ENCODE measurements around the gene SRF.
A peak's percentile ranks its signal among the peaks of the same experiment; 100 is the strongest.

The SRF gene

DNA sequence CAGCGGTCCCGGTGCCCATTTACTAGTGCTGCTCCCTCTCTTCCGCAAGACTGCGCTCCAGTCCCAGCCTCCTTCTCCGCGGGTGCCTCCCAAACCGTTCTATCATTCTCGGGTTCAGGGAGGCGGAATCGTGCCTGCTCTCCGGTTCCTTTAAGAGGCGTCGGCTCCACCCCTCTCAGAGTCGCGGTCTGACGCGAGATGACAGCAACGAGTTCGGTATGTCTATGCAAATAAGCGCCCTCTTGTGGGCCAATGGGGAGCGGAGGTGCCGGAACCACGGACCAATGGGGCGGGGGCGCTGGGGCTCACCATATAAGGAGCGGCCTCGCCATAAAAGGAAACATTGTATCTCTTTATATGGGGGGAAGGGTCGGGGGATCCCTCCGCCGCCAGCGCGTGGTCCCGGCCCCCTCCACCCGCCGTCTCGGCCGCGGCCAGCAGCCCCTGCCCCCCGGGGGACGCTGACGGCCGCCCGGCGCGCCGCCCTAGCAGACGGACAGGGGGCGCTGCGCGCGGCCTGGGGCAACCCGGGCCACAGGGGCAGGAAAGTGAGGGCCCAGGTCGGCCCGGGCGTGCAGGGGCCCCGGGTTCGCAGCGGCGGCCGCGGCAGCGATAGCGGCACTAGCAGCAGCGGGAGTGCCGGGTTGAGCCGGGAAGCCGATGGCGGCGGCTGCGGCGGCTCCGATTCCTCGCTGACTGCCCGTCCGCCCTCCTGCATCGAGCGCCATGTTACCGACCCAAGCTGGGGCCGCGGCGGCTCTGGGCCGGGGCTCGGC is at the start of gene SRF:
Gene SRF, plus strand, starts transcription at position 339 of the 776 bp plus-strand sequence. Its CDS starts 388 bp downstream, at position 727.
- peak within 1 kb of the TSS; percentile 85 for H3K4me3 ChIP-seq (ENCODE audit: control insufficient read depth, low read depth, low read length)
- TF ChIP-seq, protein P1, sequence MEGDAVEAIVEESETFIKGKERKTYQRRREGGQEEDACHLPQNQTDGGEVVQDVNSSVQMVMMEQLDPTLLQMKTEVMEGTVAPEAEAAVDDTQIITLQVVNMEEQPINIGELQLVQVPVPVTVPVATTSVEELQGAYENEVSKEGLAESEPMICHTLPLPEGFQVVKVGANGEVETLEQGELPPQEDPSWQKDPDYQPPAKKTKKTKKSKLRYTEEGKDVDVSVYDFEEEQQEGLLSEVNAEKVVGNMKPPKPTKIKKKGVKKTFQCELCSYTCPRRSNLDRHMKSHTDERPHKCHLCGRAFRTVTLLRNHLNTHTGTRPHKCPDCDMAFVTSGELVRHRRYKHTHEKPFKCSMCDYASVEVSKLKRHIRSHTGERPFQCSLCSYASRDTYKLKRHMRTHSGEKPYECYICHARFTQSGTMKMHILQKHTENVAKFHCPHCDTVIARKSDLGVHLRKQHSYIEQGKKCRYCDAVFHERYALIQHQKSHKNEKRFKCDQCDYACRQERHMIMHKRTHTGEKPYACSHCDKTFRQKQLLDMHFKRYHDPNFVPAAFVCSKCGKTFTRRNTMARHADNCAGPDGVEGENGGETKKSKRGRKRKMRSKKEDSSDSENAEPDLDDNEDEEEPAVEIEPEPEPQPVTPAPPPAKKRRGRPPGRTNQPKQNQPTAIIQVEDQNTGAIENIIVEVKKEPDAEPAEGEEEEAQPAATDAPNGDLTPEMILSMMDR (conservative IDR thresholded peaks at IDR 0.05; ENCODE audit: control insufficient read depth, insufficient read depth, low read depth, low read length), result peak; percentile 14
- DNase-seq (ENCODE audit: low read depth), result peak; percentile 98

GRCh38 chr6:43122146-43122545 is 48.9 kb upstream of the SRF start:
- DNase-seq (ENCODE audit: low read depth), result no peak
- no peak overlapping the region for H3K4me3 ChIP-seq (ENCODE audit: control insufficient read depth, low read depth, low read length)
- TF ChIP-seq, protein P1 (conservative IDR thresholded peaks at IDR 0.05; ENCODE audit: control insufficient read depth, insufficient read depth, low read depth, low read length), result no peak

DNA sequence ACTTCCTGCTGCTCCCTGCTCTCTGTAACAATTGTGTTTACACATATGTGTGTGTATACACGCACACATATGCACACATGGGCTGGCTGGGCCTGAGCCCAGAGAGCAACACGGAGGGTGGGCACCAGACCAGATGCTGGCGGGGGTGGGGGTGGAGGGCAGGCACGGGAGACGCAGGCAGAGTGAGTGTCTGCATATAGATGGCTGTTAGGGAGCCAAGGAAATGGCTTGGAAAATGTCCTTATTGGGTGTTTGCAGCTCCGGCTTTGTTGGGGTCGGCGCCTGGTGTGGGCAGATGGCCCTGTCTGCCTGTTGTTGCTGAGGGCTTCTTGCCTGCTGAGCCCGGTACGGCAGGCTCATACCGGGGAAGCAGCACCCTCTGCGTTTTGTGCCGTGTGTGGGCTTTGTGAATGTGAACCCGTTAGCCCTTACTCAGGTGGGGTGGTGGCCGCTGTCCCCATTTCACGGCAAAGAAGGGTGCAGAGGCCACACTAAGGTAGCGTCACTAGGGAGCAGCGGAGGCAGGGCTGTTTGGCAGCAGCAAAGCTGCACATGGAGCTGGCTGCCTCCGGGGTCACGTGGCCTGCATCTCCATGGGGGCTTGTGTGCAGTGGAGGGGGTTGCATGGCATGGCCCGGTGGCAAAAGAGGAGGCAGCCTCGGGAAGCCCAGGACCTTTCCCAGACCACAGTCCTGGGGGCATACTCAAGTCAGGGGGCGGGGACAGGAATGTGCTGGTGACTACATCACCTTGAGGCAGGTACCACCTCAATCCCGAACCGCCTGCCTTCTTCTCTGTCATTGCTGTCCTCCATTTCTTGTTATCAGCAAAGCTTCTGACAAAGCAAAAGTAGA is 47.4 kb upstream of the SRF start:
- H3K4me3 ChIP-seq (ENCODE audit: control insufficient read depth, low read depth, low read length), result no peak overlapping the region
- TF ChIP-seq, protein P1 (conservative IDR thresholded peaks at IDR 0.05; ENCODE audit: control insufficient read depth, insufficient read depth, low read depth, low read length), result no peak
- DNase-seq (ENCODE audit: low read depth), result no peak

GRCh38 chr6:43124481-43124880 is 46.6 kb upstream of the SRF start:
- H3K4me3 ChIP-seq (ENCODE audit: control insufficient read depth, low read depth, low read length), result no peak overlapping the region
- DNase-seq (ENCODE audit: low read depth), result no peak
- TF ChIP-seq, protein P1 (conservative IDR thresholded peaks at IDR 0.05; ENCODE audit: control insufficient read depth, insufficient read depth, low read depth, low read length), result no peak

DNA sequence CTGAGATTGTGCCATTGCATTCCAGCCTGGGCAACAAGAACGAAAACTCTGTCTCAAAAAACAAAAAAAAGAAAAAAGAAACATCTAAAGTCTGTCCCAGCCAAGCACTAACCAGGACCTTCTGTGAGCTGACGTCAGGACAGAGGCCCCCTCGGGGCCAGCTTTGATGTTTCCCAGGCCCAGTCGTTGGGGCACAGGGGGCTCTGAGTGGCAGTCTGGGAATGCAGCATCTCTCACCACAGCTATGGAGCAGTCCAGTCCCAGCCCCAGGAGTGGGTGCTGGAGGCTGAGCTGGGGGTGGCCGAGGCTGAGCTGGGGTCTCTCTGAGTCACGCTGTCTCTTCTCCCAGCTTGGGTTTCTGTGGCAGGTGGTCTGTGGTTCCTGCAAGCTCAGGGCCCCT is 46.0 kb upstream of the SRF start:
- no peak overlapping the region for H3K4me3 ChIP-seq (ENCODE audit: control insufficient read depth, low read depth, low read length)
- peak; percentile 91 for DNase-seq (ENCODE audit: low read depth)
- TF ChIP-seq, protein P1 (conservative IDR thresholded peaks at IDR 0.05; ENCODE audit: control insufficient read depth, insufficient read depth, low read depth, low read length), result no peak

DNA sequence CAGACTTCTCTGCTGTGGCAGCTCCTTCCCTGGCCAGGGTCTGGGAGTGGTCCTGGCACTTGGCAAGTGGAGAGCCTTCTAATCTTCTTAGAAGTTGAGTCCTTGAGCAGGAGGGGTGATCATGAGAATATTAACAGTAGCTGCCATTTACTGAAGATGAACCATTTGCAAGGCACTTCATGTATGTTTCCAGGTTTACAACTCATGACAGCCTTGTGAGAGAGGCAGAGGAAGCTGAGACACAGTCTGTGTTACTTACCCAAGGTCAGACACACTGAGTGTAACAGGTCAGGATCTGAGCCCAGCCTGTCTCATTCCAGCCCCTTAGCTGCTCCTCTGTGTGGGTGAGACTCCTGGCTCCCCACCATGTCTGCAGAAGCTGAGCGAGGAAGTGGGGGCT is 45.5 kb upstream of the SRF start:
- TF ChIP-seq, protein P1 (conservative IDR thresholded peaks at IDR 0.05; ENCODE audit: control insufficient read depth, insufficient read depth, low read depth, low read length), result no peak
- H3K4me3 ChIP-seq (ENCODE audit: control insufficient read depth, low read depth, low read length), result no peak overlapping the region
- peak; percentile 57 for DNase-seq (ENCODE audit: low read depth)
